Glomerular visceral epithelial cell (primary cell): ENCODE data around the gene TMEM184B.

Source experiments
- DNase-seq: peaks from one replicate; pipeline ENCODE4 v3.0.0-alpha.2; 2016; ENCODE audit errors: extremely low spot score

Gene TMEM184B

DNA sequence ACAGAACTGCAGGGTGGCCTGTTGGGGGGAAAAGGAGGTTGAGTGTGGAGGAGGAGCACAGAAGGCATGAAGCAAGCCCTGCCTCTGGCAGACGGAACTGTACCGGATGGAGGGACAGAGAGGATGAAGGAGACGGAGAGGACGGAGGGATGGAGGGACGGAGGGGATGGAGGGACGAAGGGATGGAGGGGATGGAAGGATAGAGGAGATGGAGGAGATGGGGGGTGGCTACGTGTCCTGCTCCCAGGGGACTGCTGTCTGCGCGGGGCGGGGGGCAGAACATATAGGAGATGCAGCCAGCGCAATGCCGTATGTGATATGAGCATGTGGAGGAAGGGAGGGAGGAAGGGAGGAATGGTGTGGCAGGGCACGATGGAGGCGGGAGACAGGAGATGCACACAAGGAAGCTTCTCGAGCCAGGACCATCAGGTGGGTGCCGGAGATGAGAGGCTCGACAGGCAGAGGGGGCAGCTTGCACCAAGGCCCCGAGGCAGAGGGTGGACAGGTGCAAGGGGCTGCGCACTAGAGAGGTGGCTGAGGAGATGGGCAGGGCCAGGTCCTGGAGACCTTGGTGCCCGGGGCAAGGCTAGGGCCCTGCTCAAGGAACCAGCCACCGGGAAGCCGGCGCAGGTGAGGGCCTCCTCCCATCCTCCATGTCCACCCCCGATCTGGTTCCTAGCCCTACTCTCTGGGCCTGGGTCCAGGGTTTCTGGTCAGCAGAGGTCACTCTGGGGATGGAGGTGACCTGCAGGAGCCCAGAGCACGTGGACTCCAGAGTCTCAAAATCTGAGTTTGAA lies 45.8 kb downstream of the TMEM184B start:
- no peak for DNase-seq

DNA sequence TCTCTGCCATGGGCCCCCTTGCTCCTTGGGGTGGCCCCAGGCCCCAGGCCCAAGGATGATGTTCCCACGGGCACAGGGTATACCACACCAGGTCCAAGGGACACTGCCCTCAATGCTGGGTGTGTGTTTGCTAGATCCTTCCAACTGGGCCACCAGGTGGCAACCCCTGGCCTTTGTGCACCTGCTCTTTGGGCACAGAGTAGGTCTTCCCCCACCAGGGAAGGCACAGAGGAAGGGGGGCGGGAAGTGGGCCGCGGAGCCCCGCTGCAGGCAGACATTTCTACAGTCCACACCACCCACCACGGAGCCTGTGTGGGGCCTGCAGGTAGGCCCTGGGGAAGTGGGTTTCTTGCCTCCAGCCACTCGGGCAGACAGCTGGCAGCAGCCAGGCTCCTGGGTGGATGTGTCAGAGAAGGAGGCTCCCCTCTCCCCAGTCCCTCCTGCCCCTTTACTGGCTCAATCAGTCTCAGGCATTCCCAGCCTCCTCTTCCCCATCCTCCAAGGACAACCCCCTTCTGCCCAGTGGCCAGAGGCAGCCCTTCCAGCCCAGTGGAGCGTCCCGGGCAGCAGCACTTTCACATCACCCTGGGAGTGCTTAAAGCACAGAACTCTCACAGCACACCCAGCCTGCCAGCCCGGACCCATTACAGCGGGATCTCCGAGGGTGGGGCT lies 49.4 kb downstream of the TMEM184B start:
- DNase-seq: peak; percentile 94

DNA sequence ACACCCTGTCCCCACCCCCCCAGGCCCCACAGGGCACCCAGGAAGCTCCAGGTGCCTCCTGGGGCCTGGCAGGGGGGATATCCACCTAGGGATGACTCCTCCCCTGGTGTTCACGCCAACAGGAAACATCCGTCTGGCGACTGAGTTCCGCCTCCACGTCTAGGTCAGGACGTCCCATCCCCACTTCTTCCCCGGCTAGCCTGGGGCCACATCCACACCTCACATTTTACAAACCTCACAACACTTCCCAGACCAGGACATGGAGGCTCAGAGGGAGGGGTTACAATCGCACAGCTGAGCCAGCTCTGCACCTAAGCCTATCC lies 50.1 kb downstream of the TMEM184B start:
- DNase-seq: no peak

DNA sequence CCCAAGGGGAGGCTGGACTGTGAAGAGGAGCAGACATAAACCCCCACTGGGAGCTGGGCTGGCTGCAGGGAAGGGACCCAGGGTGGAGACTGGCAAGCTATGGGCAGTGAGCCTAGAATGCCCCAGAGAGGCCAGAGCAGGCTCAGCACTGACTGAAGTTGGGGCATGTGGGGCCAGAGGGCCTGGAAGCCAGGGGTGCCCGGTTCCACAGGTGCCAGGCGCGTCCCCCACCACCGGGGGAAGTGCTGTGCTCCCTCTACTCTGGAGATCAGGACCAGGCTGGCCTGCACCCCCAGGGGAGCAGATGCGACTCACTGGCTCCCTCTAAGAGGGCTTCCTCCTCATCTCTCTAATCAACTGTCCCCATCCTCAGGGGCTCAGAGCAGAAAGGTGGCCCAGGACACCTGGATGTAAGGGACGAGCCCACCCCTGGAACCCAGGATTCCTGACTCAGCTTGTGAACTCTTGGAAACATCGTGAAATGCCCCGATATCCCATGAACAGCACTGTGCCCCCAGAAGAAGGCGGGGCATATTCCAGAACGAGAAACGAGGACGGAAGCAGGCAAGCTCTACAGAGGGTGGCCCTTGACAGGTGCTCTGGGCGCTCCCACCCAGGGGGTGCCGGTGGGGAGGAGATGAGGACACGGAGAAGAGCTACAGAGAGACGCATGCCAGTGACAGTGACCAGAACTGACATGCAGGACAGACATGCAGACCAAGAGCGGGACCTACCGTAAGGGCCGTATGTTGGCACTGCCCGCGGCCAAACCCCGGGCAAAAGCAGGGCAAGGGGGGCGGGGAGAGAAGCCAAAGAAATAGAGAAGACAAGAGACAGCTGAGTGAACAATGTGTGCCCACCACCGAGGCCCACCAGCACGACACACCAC lies 50.7 kb downstream of the TMEM184B start:
- no peak for DNase-seq

DNA sequence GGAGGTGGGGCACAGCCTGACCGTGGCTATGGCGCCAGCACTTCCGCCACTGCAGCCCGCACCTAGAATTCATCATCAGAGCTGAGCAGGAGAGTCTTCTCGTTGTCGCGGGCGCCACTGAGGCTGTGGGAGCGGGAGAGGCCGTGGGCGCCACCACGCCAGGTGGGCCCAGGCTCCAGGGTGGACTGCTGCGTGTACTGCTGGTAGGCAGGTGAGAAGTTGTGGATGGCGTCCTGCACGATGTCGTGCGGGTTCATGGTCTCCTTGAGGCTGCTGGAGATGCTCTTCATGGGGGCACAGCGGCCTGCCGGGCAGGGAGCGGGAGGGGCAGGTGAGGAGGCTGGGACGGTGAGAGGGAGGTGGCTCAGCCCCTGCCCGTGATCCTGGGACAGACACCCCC lies 51.4 kb downstream of the TMEM184B start:
- DNase-seq: no peak

DNA sequence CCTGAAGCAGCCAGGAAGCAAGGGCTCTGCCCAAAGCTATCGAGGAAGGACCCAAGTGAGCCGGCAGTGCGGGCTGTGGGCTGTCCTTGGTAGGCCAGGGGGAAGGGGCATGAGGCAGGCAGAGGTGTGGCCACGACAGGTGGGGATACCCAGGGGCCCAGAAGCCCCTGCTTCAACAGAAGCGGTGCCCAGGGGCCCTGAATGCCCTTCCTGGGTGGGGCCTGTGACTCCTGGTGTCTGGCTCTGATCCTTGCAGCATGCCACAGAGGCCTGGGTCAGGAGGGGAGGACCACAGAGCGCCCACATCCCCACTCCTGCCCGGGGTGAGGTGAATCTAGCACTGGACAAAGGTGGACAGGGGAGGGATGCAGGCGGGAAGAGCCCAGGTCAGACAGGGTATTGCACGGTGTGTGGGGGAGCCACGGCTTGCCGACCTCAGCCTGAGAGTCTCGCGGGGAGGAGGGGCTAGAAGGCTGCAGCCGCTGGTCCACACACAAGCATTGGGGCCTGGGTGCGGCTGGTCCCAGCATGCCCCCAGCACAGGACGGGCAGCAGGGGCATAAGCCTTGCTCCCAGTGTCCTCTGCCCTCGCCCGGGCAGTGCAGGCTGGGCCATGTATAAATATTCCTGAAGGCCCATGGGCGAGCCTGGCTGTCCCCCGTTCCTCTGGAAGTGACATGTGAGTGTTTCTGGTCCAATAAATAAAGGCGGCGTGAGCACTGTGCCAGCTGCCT lies 52.0 kb downstream of the TMEM184B start:
- DNase-seq: no peak

DNA sequence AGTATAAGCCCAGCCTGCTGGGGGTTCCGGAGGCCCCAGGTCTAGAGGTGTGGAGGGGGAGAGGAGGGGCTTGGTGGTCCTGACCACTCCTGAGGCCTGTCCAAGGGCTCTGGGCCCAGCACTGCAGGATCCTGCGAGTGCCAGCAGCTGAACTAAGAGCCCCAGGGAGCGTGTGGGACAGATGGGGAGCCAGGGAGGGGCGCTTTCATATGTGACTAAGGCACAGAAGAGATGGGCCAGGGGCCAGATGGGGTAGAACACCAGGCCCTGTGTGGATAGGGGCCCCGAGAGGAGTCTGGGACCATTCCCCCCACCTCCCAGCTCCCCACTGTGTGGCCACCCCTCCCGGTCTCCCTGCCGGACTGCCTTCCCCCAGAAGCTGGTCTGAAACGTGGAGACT lies 52.6 kb downstream of the TMEM184B start:
- DNase-seq: no peak

DNA sequence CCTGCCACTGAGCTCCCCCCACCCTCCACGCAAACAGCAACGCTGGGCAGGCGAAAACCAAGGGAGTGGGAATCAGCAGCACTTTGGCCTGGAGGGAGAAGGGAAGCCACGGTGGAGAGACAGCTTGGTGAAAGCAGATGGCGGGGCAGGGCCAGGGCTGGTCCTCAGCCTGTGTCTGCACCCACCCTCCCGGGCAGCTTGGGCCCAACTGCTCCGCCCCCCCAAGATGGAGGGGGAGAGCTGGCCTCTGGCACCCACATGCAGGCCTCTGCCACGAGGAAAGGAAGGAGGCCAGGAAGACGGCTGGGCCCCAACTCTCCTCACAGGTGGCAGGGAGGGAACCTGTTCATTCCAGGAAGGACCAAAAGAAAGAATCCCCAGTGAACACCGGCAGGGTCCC lies 53.2 kb downstream of the TMEM184B start:
- DNase-seq: no peak

DNA sequence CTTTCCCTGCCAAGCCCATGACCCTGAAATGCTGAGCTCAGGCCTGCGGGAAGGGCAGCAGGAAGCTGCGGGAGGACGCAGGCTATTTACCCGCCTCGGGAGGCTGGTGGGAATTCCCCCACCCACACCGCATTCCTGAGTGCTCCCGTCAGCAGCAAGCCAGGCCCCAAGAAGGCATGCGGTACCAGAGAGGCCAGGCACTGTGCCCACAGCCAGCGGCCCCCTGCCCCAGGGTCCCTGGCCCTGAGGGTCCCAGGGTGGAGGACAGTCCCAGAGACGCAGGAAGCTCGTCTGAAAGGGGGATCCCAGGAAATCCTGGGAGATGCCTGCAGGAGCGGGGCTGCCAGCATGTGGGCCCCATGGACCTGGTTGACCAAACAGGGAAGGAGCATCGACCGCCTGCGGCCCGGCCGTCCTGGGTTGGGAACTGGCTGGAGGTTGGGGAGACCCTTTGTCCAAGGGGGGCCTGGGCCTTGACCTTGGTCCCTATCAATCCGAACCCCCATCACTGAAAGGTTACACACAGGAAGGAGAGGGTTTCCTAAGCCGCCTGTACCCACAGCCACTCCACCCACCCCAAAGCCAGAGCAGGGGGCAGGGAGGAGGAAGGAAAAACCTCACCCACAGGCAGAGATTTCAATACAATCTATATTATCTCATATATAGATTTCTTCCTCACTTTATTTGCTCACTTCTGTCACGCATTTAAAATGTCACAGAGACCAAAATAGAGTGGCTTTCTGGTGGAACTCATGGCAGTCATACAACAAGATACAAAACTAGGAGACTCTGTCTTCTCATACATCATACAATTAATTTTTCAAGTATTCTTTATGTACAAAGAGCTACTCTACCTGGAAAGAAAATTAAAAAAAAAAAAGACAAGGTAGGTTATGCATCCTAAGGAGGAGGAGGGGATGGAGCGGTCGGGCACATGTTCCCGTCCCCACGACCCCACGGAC lies 53.9 kb downstream of the TMEM184B start:
- DNase-seq: peak; percentile 93

DNA sequence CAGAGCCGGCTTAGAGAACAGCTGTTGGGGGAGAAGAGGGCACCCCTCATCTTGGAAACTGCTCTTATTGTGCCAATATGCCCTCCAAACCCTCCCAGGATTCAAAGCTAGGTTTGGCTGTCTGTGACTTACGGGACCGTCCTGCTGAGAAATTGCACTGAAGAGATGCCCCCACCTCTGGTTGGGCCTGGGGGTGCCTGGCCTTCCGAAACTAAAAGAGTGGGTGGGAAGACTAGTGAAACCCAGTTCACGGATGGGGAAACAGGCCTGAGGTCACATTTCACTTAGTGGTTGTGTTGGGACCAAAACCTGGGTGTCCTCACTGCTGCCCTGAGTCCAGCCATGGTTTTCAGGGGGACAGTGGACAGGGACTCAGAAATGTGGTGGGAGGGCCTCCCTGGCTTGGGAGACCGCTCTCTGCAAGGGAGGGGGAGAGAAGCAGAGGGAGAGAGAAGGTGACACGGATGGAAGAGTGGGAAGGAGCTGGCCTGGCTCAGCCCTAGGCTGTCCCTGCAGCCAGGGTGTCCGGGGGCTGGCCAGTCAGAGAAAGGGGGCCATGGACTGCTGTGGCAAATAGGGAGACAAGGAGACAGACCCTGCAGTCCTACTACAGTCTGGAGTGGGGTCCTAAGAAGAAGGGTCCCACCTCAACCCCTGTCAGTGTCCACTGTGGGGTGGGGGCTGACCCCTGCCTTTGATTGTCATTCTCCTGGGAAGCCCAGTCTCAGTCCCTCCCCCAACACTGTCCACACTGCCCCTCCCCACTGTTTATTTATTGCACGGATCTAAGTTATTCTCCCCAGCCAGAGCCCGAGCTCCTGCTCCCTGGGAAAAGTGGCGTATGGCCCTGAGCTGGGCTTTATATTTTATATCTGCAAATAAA lies 57.4 kb downstream of the TMEM184B start:
- no peak for DNase-seq

DNA sequence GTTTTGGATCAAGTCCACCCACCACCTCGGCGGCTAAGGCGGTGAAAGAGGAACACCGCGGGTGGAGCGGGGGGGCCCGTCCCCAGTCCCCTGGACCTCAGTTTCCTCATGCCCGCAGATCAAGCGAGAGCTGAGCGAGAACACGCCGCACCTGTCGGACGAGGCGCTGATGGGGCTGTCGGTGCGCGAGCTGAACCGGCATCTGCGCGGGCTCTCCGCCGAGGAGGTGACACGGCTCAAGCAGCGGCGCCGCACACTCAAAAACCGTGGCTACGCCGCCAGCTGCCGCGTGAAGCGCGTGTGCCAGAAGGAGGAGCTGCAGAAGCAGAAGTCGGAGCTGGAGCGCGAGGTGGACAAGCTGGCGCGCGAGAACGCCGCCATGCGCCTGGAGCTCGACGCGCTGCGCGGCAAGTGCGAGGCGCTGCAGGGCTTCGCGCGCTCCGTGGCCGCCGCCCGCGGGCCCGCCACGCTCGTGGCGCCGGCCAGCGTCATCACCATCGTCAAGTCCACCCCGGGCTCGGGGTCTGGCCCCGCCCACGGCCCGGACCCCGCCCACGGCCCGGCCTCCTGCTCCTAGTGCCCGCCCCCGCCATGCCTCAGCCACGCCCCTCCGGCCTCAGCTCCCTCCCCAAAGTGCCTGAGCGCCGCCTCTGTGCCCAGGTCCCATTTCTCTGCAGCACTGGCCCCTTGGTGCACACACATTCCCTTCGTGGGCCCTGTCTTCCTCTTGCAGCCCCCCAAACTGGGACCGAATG lies 58.3 kb downstream of the TMEM184B start:
- no peak for DNase-seq

DNA sequence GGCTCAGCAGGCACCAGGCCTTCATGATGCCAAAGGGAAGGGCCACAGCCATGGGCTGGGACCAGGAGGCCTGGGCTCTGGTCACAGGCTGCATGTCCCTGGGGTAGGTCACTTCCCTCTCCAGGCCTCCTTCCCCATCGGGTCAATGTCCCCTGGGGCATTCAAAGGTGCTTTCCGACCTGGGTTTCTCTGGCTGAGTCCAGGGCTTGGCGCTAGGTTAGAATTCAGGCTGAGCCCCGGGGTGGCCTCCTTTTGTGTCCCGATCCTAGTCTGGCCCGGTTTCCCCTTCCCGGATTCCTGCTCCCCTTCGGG lies 58.9 kb downstream of the TMEM184B start:
- DNase-seq: no peak

DNA sequence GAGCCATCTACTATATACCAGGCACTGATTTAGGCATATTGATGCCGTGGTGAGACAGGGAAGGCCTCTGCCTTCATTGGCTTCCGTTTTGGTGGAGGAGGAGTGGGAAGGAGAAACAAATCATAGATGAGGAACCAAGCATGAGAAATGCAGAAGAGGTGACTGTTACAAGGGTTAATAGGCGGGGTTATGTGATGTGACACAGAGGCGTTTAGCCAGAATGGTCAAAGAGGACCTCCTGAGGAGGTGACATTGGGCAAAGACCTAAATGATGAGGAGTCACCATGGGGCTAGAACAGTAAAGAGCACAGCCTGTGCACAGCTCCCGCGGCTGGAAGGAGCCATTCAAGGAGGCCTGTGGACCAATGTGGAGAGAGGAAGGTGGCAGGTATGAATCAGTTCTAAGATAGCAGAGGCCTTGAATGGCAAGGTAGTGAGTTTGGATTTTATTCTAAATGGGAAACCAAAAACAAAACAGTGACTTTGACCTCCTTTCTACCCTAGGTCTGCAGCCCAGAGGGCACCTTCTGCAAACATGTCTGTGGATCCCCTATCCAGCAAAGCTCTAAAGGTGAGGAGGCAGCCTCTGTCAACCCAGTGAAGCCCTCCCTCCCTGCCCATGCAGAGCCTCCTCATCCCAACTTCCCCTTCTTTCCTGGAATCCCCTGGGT lies 59.4 kb downstream of the TMEM184B start:
- no peak for DNase-seq

DNA sequence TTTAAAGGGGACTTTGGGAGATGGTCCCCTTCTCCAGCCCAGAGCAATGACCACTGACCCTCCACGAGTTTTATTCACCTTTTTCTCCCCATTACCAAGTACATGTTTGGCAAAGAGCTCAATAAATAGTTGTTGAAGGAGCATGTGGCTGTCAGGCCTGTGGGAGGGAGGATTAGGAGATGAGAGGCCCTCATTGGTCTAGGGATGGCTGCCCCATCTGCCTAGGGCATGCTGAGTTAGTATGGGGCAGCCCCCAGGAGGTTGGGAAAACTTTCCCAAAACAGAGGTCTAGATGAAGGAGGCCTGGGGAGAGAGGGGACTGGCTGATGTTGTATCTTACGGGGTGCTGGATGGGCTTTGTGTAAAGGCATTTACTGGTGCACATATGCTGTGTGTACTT lies 60.4 kb downstream of the TMEM184B start:
- DNase-seq: no peak

DNA sequence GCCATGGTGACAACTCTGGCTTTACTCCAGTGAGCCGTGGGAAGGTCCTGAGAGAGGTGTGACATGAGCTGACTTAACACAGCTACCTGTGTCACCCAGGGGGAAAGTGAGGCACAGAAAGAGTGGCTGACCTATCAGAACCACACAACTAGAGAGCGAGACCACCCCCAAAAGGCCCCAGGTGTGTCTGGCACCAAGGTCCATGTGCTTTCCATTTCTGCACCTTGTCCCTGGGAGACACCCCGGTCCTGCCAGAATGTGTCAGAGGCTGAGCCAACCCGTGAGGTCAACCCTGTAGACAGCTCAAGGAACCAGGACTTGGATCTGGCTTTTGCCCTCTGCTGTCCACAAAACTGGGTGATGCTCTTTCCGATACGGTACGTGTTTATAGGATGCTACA lies 61.3 kb downstream of the TMEM184B start:
- DNase-seq: no peak

DNA sequence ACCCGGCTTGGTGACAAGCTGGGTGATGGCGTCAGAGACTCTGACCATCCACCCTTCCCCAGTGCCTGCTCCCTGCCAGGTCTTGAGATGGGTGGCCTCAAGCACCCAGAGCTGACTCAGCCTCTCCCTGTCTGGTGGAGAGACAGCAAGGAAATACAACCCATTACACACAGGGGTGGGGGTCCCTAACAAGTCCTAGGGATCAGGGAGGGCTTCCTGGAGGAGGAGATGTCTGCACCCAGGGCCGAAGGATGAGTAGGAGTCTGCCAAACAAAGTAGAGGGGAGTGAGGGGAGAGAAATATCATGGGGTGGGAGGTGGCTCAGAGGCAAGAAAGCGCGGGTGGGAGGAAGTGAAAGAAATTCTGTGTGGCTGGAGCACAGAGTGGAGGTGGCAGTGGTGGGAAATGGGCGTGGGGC lies 64.2 kb downstream of the TMEM184B start:
- no peak for DNase-seq

DNA sequence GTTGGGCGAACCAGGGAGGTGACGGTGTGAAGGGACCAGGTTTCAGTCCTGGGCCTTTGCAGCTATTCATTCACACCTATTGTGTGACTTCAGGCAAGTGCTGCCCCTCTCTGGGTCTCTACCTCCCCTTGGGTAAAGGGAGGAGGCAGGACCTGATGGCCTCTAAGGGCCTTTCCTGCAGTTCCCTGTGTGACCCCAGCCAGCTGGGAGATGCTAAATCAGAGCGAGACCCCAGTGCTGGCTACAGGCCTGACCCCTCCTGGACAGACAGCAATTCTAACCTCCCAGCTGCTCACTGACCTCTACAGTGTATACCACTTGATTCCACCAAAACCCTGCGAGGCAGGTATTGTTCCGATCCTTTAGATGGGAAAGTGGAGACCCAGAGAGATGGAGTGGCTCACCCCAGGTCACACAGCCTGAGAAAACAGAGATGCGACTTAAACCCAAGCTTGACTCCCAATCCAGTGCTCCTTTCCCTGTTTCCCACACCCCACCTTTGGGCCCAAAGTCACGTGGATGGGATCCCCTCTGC lies 64.8 kb downstream of the TMEM184B start:
- no peak for DNase-seq
